AG09309 (cell line): Measurements from ENCODE around the gene PNMA6E.
"Not testable (repeated sequence)": the region's sequence is repeated elsewhere in the genome, so short reads cannot be mapped to it uniquely, and the experiment has no call there.

ENCODE experiments used
- DNase-seq: peaks from one replicate; pipeline ENCODE4 v3.0.0-alpha.2; 2010; ENCODE audit warnings: low read depth
- H3K4me3 ChIP-seq: 2 replicates; pipeline ENCODE4 v1.5.1; 2011; ENCODE audit warnings: mild to moderate bottlenecking, low read depth, low read length, moderate library complexity; ENCODE audit not compliant: control insufficient read depth
- TF ChIP-seq, protein P1 (sequence below): IDR thresholded peaks from 2 replicates; pipeline ENCODE4 v1.5.1; 2011; ENCODE audit warnings: mild to moderate bottlenecking, low read depth, low read length, inconsistent platforms; ENCODE audit not compliant: insufficient read depth, control insufficient read depth; ENCODE audit errors: missing control alignments

Gene PNMA6E

DNA sequence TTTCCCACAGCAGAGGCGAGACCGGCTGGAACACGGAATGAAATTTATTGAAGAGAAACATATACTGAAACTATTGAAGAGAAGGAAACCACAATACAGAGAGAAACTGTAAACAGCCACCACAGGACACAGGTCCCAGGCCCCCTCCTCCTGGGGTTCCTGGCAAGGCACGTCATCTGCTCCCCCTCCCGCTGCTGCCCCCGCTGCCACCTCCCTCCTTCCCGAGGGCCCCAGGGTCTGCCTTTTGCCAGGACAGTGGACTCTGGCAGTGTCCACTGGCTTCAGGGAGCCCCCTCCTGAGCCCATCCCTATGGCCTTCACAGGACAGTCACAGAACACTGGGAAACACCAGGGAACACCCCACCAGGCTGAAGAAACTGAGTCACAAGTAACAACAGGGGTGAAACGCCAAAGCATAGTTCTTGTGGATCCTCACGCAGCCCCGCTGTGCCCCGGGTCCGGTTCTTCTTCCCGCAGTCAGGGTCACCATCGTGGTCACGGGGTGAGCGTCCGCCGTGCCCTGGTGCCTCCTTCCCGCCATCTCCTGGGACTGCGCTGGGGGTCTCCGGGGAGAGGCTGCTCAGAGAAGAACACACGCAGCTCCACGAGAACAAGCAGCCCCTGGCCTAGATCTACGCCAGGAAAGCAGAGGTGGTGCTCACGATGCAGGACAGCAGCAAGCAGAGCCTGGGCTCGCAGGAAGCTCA, 5.4 kb downstream of the PNMA6E start:
- no peak overlapping the region for H3K4me3 ChIP-seq
- DNase-seq = no peak
- TF ChIP-seq, protein P1, sequence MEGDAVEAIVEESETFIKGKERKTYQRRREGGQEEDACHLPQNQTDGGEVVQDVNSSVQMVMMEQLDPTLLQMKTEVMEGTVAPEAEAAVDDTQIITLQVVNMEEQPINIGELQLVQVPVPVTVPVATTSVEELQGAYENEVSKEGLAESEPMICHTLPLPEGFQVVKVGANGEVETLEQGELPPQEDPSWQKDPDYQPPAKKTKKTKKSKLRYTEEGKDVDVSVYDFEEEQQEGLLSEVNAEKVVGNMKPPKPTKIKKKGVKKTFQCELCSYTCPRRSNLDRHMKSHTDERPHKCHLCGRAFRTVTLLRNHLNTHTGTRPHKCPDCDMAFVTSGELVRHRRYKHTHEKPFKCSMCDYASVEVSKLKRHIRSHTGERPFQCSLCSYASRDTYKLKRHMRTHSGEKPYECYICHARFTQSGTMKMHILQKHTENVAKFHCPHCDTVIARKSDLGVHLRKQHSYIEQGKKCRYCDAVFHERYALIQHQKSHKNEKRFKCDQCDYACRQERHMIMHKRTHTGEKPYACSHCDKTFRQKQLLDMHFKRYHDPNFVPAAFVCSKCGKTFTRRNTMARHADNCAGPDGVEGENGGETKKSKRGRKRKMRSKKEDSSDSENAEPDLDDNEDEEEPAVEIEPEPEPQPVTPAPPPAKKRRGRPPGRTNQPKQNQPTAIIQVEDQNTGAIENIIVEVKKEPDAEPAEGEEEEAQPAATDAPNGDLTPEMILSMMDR = no peak

- DNase-seq = no peak
- TF ChIP-seq, protein P1 = no peak
Observed at GRCh38 chrX:153394612-153395011, 6.5 kb downstream of the PNMA6E start.

GRCh38 chrX:153392642-153393321, 8.4 kb downstream of the PNMA6E start:
- DNase-seq = no peak
- TF ChIP-seq, protein P1 = no peak
- H3K4me3 ChIP-seq = no peak overlapping the region

More at GRCh38 chrX:153394612-153395011, 6.5 kb downstream of the PNMA6E start:
- no peak overlapping the region for H3K4me3 ChIP-seq

DNA sequence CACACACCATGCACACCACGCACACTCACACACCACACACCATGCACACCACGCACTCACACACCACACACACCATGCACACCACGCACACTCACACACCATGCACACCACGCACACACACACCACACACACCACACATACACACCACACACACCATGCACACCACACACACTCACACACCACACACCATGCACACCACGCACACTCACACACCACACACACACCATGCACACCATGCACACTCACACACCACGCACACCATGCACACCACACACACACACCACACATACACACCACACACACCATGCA, 11.7 kb downstream of the PNMA6E start:
- DNase-seq, H3K4me3 ChIP-seq: not testable (repeated sequence)

DNA sequence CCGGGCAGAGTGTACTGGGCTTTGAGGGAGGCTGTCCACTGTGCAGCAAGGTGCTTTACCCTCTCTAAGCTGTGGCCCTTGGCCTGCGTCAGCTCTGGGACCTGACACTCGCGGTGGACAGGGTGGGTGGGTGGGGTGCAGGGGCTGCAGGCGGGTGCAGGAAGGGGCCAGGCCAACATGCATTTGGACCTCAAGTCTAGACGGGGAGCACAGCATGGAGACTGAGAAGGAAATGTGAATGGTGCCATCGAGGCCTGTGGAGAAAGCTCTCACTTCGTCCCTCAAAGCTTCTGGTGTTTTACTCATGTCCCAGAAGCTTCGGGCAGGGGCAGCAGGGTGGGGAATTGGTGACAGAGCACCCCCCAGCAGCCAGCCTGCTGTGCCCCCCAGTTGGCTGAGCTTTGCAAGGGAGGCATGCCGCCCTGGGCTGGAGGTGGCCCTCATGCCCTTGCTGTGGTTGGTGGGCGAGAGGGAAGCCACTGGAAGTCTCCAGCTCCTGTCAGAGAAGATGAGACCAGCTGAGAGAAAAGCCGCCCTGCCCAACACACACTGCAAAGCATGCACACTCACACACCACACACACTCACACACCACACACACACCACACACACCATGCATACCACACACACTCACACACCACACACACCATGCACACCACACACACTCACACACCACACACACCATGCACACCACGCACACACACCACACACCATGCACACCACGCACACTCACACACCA, 12.3 kb downstream of the PNMA6E start:
- no peak overlapping the region for H3K4me3 ChIP-seq
- TF ChIP-seq, protein P1 = no peak
- no peak for DNase-seq

- no peak for DNase-seq
- H3K4me3 ChIP-seq = no peak overlapping the region
- TF ChIP-seq, protein P1 = no peak
Observed at GRCh38 chrX:153387987-153388721, 13.0 kb downstream of the PNMA6E start.
